A673 (cell line): ENCODE data around the gene PLCG2. TPM values are rescaled to one million over a fixed set of nuclear protein-coding genes. Genes with fewer than 3 reads are reported as not detected.

ENCODE experiments used
- BruUV-seq: library from RNA; stranded (reverse); fragments of 400-500 nt; replicated peaks from 2 replicates; lab custom pipeline; 2021; lab: Mats Ljungman, UMichigan
- CTCF ChIA-PET: fragments of 300-600 bp; sonication (Branson Sonifier 250); formaldehyde crosslinking; loops from one replicate; lab custom pipeline; 2022; ENCODE audit warnings: antibody characterized with exemption; lab: Charles Lee
- POLR2A ChIA-PET: fragments of 300-600 bp; sonication (Branson Sonifier 250); formaldehyde crosslinking; loops from one replicate; lab custom pipeline; 2022; ENCODE audit warnings: antibody characterized with exemption; ENCODE audit not compliant: low non-redundant PET; lab: Charles Lee
- DNase-seq: peaks from one replicate; pipeline ENCODE4 v3.0.0-alpha.2; 2015; ENCODE audit warnings: low spot score
- H3K27ac ChIP-seq: fragments of 200-600 bp; sonication (generic); 2 replicates; pipeline ENCODE4 v1.5.1; 2016; ENCODE audit warnings: mixed run types, low read depth, mild to moderate bottlenecking, mixed read lengths, antibody characterized with exemption, low read length; ENCODE audit not compliant: poor library complexity, severe bottlenecking
- H3K27me3 ChIP-seq: fragments of 200-600 bp; sonication (generic); replicated peaks from 2 replicates; pipeline ENCODE4 v1.6.1; 2017; ENCODE audit warnings: mixed run types, low read depth, mild to moderate bottlenecking, mixed read lengths, antibody characterized with exemption, low read length; ENCODE audit not compliant: insufficient read depth, poor library complexity
- H3K36me3 ChIP-seq: fragments of 200-600 bp; sonication (generic); 2 replicates; pipeline ENCODE4 v1.6.1; 2016; ENCODE audit warnings: mixed run types, mild to moderate bottlenecking, mixed read lengths, antibody characterized with exemption, low read length; ENCODE audit not compliant: insufficient read depth, poor library complexity, severe bottlenecking
- H3K4me1 ChIP-seq: fragments of 200-600 bp; sonication (generic); 2 replicates; pipeline ENCODE4 v1.6.1; 2017; ENCODE audit warnings: mixed run types, mild to moderate bottlenecking, mixed read lengths, antibody characterized with exemption, low read length; ENCODE audit not compliant: insufficient read depth, poor library complexity, severe bottlenecking
- H3K4me3 ChIP-seq: fragments of 200-600 bp; sonication (generic); 2 replicates; pipeline ENCODE4 v1.5.1; 2016; ENCODE audit warnings: low read depth, mixed run types, mild to moderate bottlenecking, mixed read lengths, low read length; ENCODE audit not compliant: poor library complexity, severe bottlenecking
- H3K9me3 ChIP-seq: fragments of 200-600 bp; sonication (generic); 2 replicates; pipeline ENCODE4 v1.6.1; 2016; ENCODE audit warnings: mixed run types, low read depth, mild to moderate bottlenecking, mixed read lengths, antibody characterized with exemption, low read length; ENCODE audit not compliant: poor library complexity, severe bottlenecking
- CTCF ChIP-seq: fragments of 300-800, 200-600 bp; sonication (generic); conservative IDR thresholded peaks from 2 replicates; pipeline ENCODE4 v1.5.1; 2017; ENCODE audit warnings: low read depth, mild to moderate bottlenecking, antibody characterized with exemption, low read length, moderate library complexity, mixed read lengths
- EZH2 ChIP-seq: fragments of 200-600 bp; sonication (generic); IDR thresholded peaks from 2 replicates; pipeline ENCODE4 v1.6.1; 2017; ENCODE audit warnings: borderline replicate concordance, low read depth, mild to moderate bottlenecking, mixed read lengths, antibody characterized with exemption, low read length; ENCODE audit not compliant: poor library complexity, severe bottlenecking
- intact Hi-C: fragments of 100-400 bp; cut with micrococcal nuclease; formaldehyde crosslinking; loops from one replicate; pipeline ENCODE4 v1.10.0; 2022; ENCODE audit not compliant: unreplicated experiment
- total RNA-seq: library from RNA; stranded (reverse); gene quantifications from 2 replicates; pipeline ENCODE4 v1.2.3, GENCODE V29; 2021

PLCG2 gene
- total RNA-seq, 1 experiment from 2014 or later, result 9.6 TPM

- Histone ChIP-seq H3K27ac (no peak overlapping the region), H3K27me3 (no peaks in the 10 kb centered on the region), H3K4me3 (no peak overlapping the region), H3K4me1 (no peaks in the 10 kb centered on the region), H3K9me3 (no peaks in the 10 kb centered on the region), H3K36me3 (no peaks in the 10 kb centered on the region)
- CTCF ChIA-PET, result no interaction called here
- POLR2A ChIA-PET, result no interaction called here
- intact Hi-C loops, result no loop called here
- TF ChIP-seq CTCF, result no peak
- no peak for TF ChIP-seq EZH2
- no peak for DNase-seq
- BruUV-seq, result no TSS peak
These were observed 138.3 kb downstream of the PLCG2 start for GRCh38 chr16:81917375-81917774.

DNA sequence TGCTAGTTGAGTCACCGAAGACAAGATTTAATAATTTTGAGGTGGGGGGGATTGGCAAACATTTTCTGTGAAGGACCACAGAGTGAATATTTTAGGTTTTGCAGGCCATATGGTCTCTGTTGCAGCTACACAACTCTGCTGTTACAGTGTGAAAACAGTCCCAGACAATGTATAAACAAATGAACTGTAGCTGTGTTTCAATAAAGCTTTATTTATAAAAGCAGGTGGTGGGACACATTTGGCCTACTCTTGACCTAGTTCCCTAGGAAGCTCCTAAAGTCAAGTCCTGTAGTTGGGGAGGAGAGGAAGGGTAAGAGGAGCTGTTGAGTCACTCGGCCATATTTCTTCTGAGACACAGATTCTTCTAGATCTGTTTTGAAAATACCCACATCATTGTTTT lies 139.8 kb downstream of the PLCG2 start:
- intact Hi-C loops, result no loop called here
- BruUV-seq, result no TSS peak
- Histone ChIP-seq H3K4me3 (no peak overlapping the region), H3K4me1 (no peaks in the 10 kb centered on the region), H3K9me3 (no peaks in the 10 kb centered on the region), H3K27ac (no peak overlapping the region), H3K27me3 (no peaks in the 10 kb centered on the region), H3K36me3 (no peaks in the 10 kb centered on the region)
- TF ChIP-seq CTCF (no peak), EZH2 (no peak)
- CTCF ChIA-PET, result no interaction called here
- no peak for DNase-seq
- POLR2A ChIA-PET, result no interaction called here

- intact Hi-C loops, result no loop called here
- BruUV-seq, result no TSS peak
- Histone ChIP-seq H3K27me3 (no peaks in the 10 kb centered on the region), H3K27ac (no peak overlapping the region), H3K4me3 (no peak overlapping the region), H3K4me1 (no peaks in the 10 kb centered on the region), H3K9me3 (no peaks in the 10 kb centered on the region), H3K36me3 (no peaks in the 10 kb centered on the region)
- ChIA-PET CTCF (no interaction called here), POLR2A (no interaction called here)
- TF ChIP-seq CTCF (no peak), EZH2 (no peak)
- no peak for DNase-seq
These were observed 141.4 kb downstream of the PLCG2 start for GRCh38 chr16:81920498-81920897.
